Stomach smooth muscle (tissue), 2 donors: ENCODE data around the gene RGS18.
"Not testable (repeated sequence)": the region's sequence is repeated elsewhere in the genome, so short reads cannot be mapped to it uniquely, and the experiment has no call there.

Experiments
- H3K27ac ChIP-seq: one replicate; pipeline ENCODE4 v1.7.0; 2013; ENCODE audit warnings: mild to moderate bottlenecking, low read length, inconsistent platforms
- H3K27me3 ChIP-seq, 2 donors: one replicate each; pipeline ENCODE4 v1.7.0; 2013; ENCODE audit warnings: low read length in 2 of 2; ENCODE audit not compliant: insufficient read depth in 2 of 2, control insufficient read depth in 1 of 2
- H3K36me3 ChIP-seq, 2 donors: one replicate each; pipeline ENCODE4 v1.7.0; 2013; ENCODE audit warnings: low read length in 2 of 2; ENCODE audit not compliant: control insufficient read depth in 2 of 2, insufficient read depth in 2 of 2
- H3K4me1 ChIP-seq: one replicate; pipeline ENCODE4 v1.7.0; 2013; ENCODE audit warnings: low read length; ENCODE audit not compliant: control insufficient read depth, insufficient read depth
- H3K4me3 ChIP-seq, 2 donors: one replicate each; pipeline ENCODE4 v1.7.0; 2013; ENCODE audit warnings: low read length in 2 of 2
- H3K9ac ChIP-seq, 2 donors: one replicate each; pipeline ENCODE4 v1.7.0; 2013; ENCODE audit warnings: low read length in 2 of 2, mild to moderate bottlenecking in 1 of 2
- H3K9me3 ChIP-seq, 2 donors: one replicate each; pipeline ENCODE4 v1.7.0; 2013; ENCODE audit warnings: low read length in 2 of 2; ENCODE audit not compliant: control insufficient read depth in 2 of 2
- donor health status: healthy.
- donor health status: Pancreatic carcinoma.

The RGS18 gene

DNA sequence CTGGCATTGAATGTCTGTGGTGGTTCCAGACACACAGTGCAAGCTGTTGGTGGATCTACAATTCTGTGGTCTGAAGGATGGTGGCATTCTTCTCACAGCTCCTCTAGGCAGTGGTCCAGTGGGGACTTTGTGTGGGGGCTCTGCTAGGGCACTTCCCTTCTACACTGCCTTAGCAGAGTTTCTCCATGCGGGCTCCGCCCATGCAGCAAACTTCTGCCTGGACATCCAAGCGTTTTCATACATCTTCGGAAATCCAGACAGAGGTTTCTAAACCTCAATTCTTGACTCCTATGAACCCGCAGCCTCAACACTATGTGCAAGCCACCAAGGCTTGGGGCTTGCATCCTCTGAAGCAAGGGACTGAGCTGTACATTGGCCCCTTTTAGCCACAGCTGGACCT is 43.0 kb downstream of the RGS18 start:
- H3K27me3 ChIP-seq = no peaks in the 10 kb centered on the region
- no peak overlapping the region for H3K9ac ChIP-seq
- no peak overlapping the region for H3K4me3 ChIP-seq
- no peaks in the 10 kb centered on the region for H3K4me1 ChIP-seq
- no peaks in the 10 kb centered on the region for H3K36me3 ChIP-seq
- no peak overlapping the region for H3K27ac ChIP-seq
- H3K9me3 ChIP-seq = peaks cover 0 to 3% of the 10 kb centered on the region in 2 donors

DNA sequence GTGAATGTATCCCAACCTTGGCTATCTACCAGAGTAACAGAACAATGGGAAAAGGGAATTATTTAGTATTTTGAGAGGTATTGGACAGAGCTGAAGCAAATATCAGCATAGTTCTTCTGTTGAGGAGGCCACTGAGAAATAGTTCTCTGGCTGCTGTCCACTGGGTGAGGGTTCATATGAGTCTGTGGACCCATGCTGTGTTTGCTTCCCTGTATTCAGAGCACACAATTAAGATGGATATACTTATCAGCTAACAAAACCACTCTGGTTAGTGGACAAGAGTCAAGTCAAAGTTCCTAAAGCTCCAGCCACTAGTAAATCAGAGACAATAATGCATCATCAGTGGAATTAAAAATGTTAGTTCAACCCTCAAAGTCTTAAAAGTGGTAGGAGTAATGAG is 66.1 kb downstream of the RGS18 start:
- Histone ChIP-seq H3K27ac (no peak overlapping the region), H3K4me3 (no peak overlapping the region), H3K9me3 (no peaks in the 10 kb centered on the region), H3K27me3 (no peaks in the 10 kb centered on the region), H3K9ac (no peak overlapping the region), H3K36me3 (no peaks in the 10 kb centered on the region), H3K4me1 (no peaks in the 10 kb centered on the region)

DNA sequence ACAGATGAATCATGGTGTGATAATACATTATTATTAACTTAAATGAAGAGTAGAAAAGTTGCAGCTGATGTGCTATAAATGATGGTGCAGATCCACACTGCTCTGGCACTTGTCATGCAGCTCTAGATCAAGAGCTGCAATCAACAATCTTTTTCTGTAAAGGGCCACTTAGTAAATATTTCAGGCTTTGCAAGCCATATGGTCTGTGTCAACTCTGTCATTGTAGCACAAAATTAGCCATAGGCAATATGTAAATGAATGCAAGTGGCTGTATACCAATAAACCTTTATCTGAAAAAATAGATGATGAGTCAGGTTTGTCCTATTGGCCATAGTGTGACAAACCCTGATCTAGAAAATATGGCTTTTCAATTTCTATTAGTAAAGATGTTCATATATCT is 66.6 kb downstream of the RGS18 start:
- H3K9ac ChIP-seq = no peak overlapping the region
- H3K4me3 ChIP-seq = no peak overlapping the region
- H3K36me3 ChIP-seq = no peaks in the 10 kb centered on the region
- H3K27me3 ChIP-seq = no peaks in the 10 kb centered on the region
- H3K9me3 ChIP-seq = no peaks in the 10 kb centered on the region
- H3K4me1 ChIP-seq = no peaks in the 10 kb centered on the region
- no peak overlapping the region for H3K27ac ChIP-seq

DNA sequence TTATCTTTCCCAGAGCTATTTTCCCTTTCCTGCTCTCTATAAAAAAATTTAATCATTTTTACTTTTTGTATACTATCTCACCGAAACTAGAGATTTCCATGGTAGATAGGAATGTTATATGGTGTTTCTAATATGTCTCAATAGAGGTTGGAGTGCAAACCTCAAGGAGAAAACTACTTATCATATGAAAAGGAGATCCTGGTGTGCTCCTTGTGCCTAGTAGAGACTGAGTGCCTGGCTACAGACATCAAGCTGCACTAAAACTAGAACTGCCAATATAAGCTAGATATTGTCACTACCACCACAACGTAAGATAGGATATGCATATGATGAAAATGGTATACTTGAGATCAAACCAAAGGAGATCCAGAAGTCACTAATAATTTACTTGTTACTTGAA is 67.0 kb downstream of the RGS18 start:
- Histone ChIP-seq H3K4me3 (no peak overlapping the region), H3K27ac (no peak overlapping the region), H3K27me3 (no peaks in the 10 kb centered on the region)

DNA sequence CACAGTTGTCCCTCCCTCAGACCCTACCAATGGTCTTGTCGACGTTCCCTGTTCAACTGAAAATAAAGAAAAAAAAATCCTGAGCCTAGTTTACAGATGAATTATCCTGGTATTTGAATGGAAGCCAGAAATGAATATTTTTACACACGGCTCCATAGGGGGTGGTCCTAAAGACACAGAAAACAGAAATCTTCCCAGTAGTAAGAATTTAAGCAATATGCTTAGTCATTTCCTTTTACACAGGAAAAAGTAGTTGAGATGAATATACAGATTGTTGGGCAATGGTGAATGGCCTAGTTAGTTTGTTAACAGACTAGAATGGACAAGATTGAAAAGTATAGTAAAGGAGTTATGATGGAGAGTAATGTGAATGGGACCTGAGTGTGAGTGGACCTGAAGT is 67.4 kb downstream of the RGS18 start:
- Histone ChIP-seq H3K9me3 (no peaks in the 10 kb centered on the region), H3K27me3 (no peaks in the 10 kb centered on the region), H3K4me1 (no peaks in the 10 kb centered on the region), H3K4me3 (no peak overlapping the region), H3K36me3 (no peaks in the 10 kb centered on the region), H3K9ac (no peak overlapping the region), H3K27ac (no peak overlapping the region)

More for the DNA sequence above, 67.0 kb downstream of the RGS18 start:
- Histone ChIP-seq H3K36me3 (no peaks in the 10 kb centered on the region), H3K4me1 (no peaks in the 10 kb centered on the region), H3K9me3 (no peaks in the 10 kb centered on the region), H3K9ac (no peak overlapping the region)

DNA sequence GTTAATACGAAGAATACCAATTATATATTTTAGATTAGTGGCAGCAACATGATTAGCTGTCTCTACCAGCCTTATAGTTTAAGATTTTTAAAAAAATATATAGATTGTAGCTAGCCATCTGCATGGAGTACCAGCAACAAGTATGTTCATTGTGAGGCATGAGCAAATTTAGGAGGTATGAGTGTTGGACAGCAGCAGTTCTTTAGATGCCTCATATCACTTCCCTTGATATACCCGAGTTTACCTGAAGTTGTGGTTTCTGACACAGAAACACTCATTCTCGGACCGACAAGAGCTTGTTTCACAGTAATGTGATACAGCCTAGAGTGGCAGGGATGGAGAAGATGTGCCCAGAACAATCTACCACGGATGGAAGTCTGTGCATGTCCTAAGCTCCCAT is 69.1 kb downstream of the RGS18 start:
- no peak overlapping the region for H3K4me3 ChIP-seq
- no peaks in the 10 kb centered on the region for H3K9me3 ChIP-seq
- H3K27ac ChIP-seq = no peak overlapping the region
- H3K27me3 ChIP-seq = no peaks in the 10 kb centered on the region
- H3K36me3 ChIP-seq = no peaks in the 10 kb centered on the region
- H3K4me1 ChIP-seq = no peaks in the 10 kb centered on the region
- H3K9ac ChIP-seq = no peak overlapping the region

DNA sequence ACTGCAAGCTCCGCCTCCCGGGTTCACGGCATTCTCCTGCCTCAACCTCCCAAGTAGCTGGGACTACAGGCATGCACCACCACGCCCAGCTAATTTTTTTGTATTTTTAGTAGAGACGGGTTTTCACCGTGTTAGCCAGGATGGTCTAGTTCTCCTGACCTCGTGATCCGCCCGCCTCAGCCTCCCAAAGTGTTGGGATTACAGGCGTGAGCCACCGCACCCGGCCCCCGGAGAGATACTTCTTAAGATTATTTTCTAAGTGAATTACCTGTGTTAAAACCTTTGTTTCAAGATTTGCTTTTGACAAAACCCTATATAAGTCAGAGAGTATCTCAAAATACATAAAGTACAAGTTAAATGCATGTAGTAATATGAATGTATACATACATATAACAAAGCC is 69.7 kb downstream of the RGS18 start:
- H3K9ac ChIP-seq, H3K4me1 ChIP-seq, H3K4me3 ChIP-seq, H3K36me3 ChIP-seq, H3K27me3 ChIP-seq, H3K9me3 ChIP-seq, H3K27ac ChIP-seq: not testable (repeated sequence)

DNA sequence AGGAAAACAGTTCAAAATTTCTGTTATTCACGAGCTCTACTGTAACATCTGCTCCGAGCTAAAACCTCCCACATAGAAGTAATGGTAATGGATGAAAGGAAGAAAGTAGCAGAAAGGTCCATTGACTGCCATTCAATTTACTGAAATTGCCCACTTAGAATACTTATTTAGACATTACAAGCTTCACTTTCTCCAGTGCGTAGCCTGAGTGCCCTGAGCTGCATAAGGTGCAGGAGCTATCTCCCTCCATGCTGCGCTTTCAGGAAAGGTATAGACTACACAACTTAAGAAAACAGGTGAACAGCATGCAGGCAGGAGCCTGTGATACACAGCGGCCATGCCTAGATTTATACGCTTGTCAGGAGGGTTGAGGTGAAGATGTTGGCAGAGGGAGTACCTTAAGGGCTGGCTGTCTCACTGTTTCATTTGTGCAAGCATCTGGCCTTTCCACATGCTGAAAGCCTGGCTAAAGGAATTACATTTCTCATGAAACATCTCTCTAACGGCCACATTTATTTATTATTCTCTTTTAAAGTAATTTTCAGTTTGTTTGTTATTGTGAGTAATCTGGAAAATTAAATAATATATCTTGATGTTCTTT is 74.7 kb downstream of the RGS18 start:
- Histone ChIP-seq H3K4me3 (no peak overlapping the region), H3K4me1 (no peaks in the 10 kb centered on the region), H3K27ac (no peak overlapping the region), H3K27me3 (no peaks in the 10 kb centered on the region), H3K9me3 (no peaks in the 10 kb centered on the region), H3K9ac (no peak overlapping the region), H3K36me3 (no peaks in the 10 kb centered on the region)

DNA sequence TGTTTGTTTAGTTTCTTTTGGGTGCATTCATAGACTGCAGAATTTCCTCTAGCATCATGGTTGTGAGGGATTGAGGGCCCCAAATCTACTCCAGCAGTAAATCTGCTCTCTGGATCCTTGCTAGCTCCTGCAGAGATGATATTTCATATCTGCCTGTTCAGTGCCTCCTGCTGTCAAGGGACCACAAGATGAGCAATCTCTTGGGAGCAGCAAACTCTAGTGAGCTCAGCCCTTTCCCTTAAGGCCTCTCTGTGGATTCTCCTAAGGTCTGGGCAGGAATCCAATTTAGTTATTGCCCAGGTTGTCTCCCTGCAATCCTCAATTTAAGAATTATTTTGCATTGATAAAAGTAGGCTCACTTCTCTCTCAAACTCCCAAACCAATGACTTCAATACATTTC is 76.9 kb downstream of the RGS18 start:
- H3K4me3 ChIP-seq = no peak overlapping the region
- no peaks in the 10 kb centered on the region for H3K36me3 ChIP-seq
- H3K9ac ChIP-seq = no peak overlapping the region
- H3K27me3 ChIP-seq = no peaks in the 10 kb centered on the region
- H3K4me1 ChIP-seq = no peaks in the 10 kb centered on the region
- H3K27ac ChIP-seq = no peak overlapping the region
- H3K9me3 ChIP-seq = no peaks in the 10 kb centered on the region
